Germinal center (tissue), 1 donor: ENCODE measurements around the gene PELI2.

Source experiments
- DNase-seq: peaks from one replicate; pipeline ENCODE4 v3.0.0; 2012; ENCODE audit warnings: mixed read lengths, low spot score

PELI2 gene

GRCh38 chr14:56117765-56118610 lies at the start of gene PELI2:
Gene PELI2 (plus strand): TSS chr14:56118411. CDS start chr14:56118661, 250 bp downstream.
- peak; percentile 72 for DNase-seq

- DNase-seq = no peak
Observed at GRCh38 chr14:56073799-56074198, 44.4 kb upstream of the PELI2 start.

- no peak for DNase-seq
Observed at GRCh38 chr14:56075301-56075700, 42.9 kb upstream of the PELI2 start.

GRCh38 chr14:56081139-56081538 lies 37.1 kb upstream of the PELI2 start:
- no peak for DNase-seq

GRCh38 chr14:56082880-56083279 lies 35.3 kb upstream of the PELI2 start:
- DNase-seq = no peak

GRCh38 chr14:56085471-56085870 lies 32.7 kb upstream of the PELI2 start:
- DNase-seq = no peak

GRCh38 chr14:56087671-56088471 lies 30.3 kb upstream of the PELI2 start:
- no peak for DNase-seq

- no peak for DNase-seq
Observed at GRCh38 chr14:56088941-56089340, 29.3 kb upstream of the PELI2 start.

- DNase-seq = no peak
Observed at GRCh38 chr14:56092763-56093162, 25.4 kb upstream of the PELI2 start.

GRCh38 chr14:56094076-56094475 lies 24.1 kb upstream of the PELI2 start:
- no peak for DNase-seq

GRCh38 chr14:56098021-56098420 lies 20.2 kb upstream of the PELI2 start:
- no peak for DNase-seq

- DNase-seq = no peak
Observed at GRCh38 chr14:56099081-56099797, 19.0 kb upstream of the PELI2 start.

GRCh38 chr14:56100556-56100955 lies 17.7 kb upstream of the PELI2 start:
- DNase-seq = no peak

GRCh38 chr14:56102941-56103340 lies 15.3 kb upstream of the PELI2 start:
- DNase-seq = no peak

GRCh38 chr14:56107615-56108014 lies 10.6 kb upstream of the PELI2 start:
- no peak for DNase-seq

GRCh38 chr14:56108057-56108456 lies 10.2 kb upstream of the PELI2 start:
- DNase-seq = no peak

- DNase-seq = no peak
Observed at GRCh38 chr14:56112781-56113180, 5.4 kb upstream of the PELI2 start.

- no peak for DNase-seq
Observed at GRCh38 chr14:56115334-56115870, 2.8 kb upstream of the PELI2 start.

GRCh38 chr14:56115976-56116893 lies 2.0 kb upstream of the PELI2 start:
- DNase-seq = no peak

GRCh38 chr14:56118611-56119181 lies 485 bp downstream of the PELI2 start:
- DNase-seq = peak; percentile 17
